Measurements from ENCODE around the gene PRKCB.

The PRKCB gene

GRCh38 chr16:23835390-23836077 lies at the start of gene PRKCB:
Gene PRKCB, plus strand, starts transcription at chr16:23835983.
- peak within 1 kb of the TSS; percentile 97 for H3K4me3 Mint-ChIP-seq
- H3K4me1 Mint-ChIP-seq (ENCODE audit: low read depth), result peaks cover 59% of the 10 kb centered on the region
- DNase-seq, result peak; percentile 97
- peaks cover under 1% of the 10 kb centered on the region for H3K9me3 Mint-ChIP-seq
- peak within 1 kb of the TSS; percentile 92 for H3K27ac Mint-ChIP-seq
- no peaks in the 10 kb centered on the region for H3K27me3 Mint-ChIP-seq
- H3K36me3 Mint-ChIP-seq (ENCODE audit: low read depth), result peaks cover 37% of the 10 kb centered on the region

GRCh38 chr16:23786964-23787561 lies 48.7 kb upstream of the PRKCB start:
- H3K36me3 Mint-ChIP-seq (ENCODE audit: low read depth), result no peaks in the 10 kb centered on the region
- no peak for DNase-seq
- no peaks in the 10 kb centered on the region for H3K4me1 Mint-ChIP-seq (ENCODE audit: low read depth)
- H3K27me3 Mint-ChIP-seq, result peaks cover 23% of the 10 kb centered on the region
- H3K27ac Mint-ChIP-seq, result no peak overlapping the region
- no peaks in the 10 kb centered on the region for H3K9me3 Mint-ChIP-seq
- H3K4me3 Mint-ChIP-seq, result no peak overlapping the region

GRCh38 chr16:23788685-23789084 lies 47.1 kb upstream of the PRKCB start:
- DNase-seq, result no peak
- no peak overlapping the region for H3K4me3 Mint-ChIP-seq
- H3K4me1 Mint-ChIP-seq (ENCODE audit: low read depth), result no peaks in the 10 kb centered on the region
- H3K27ac Mint-ChIP-seq, result no peak overlapping the region
- H3K27me3 Mint-ChIP-seq, result peaks cover 13% of the 10 kb centered on the region
- no peaks in the 10 kb centered on the region for H3K36me3 Mint-ChIP-seq (ENCODE audit: low read depth)
- no peaks in the 10 kb centered on the region for H3K9me3 Mint-ChIP-seq

GRCh38 chr16:23795378-23795777 lies 40.4 kb upstream of the PRKCB start:
- no peak overlapping the region for H3K4me3 Mint-ChIP-seq
- no peaks in the 10 kb centered on the region for H3K36me3 Mint-ChIP-seq (ENCODE audit: low read depth)
- no peaks in the 10 kb centered on the region for H3K27me3 Mint-ChIP-seq
- no peak for DNase-seq
- H3K4me1 Mint-ChIP-seq (ENCODE audit: low read depth), result no peaks in the 10 kb centered on the region
- H3K27ac Mint-ChIP-seq, result no peak overlapping the region
- no peaks in the 10 kb centered on the region for H3K9me3 Mint-ChIP-seq

- H3K27ac Mint-ChIP-seq, result no peak overlapping the region
- H3K27me3 Mint-ChIP-seq, result no peaks in the 10 kb centered on the region
- H3K9me3 Mint-ChIP-seq, result no peaks in the 10 kb centered on the region
- H3K4me3 Mint-ChIP-seq, result no peak overlapping the region
- H3K36me3 Mint-ChIP-seq (ENCODE audit: low read depth), result no peaks in the 10 kb centered on the region
- H3K4me1 Mint-ChIP-seq (ENCODE audit: low read depth), result no peaks in the 10 kb centered on the region
- DNase-seq, result no peak
These were observed 38.8 kb upstream of the PRKCB start for GRCh38 chr16:23796941-23797340.

GRCh38 chr16:23801378-23801777 lies 34.4 kb upstream of the PRKCB start:
- Mint-ChIP-seq H3K4me1 (ENCODE audit: low read depth) (peaks cover 12% of the 10 kb centered on the region), H3K27me3 (no peaks in the 10 kb centered on the region), H3K9me3 (no peaks in the 10 kb centered on the region), H3K27ac (no peak overlapping the region), H3K4me3 (no peak overlapping the region), H3K36me3 (ENCODE audit: low read depth) (no peaks in the 10 kb centered on the region)
- DNase-seq, result peak; percentile 83

GRCh38 chr16:23802776-23803175 lies 33.0 kb upstream of the PRKCB start:
- Mint-ChIP-seq H3K4me3 (no peak overlapping the region), H3K27me3 (no peaks in the 10 kb centered on the region), H3K9me3 (no peaks in the 10 kb centered on the region), H3K4me1 (ENCODE audit: low read depth) (peaks cover 12% of the 10 kb centered on the region), H3K36me3 (ENCODE audit: low read depth) (no peaks in the 10 kb centered on the region), H3K27ac (no peak overlapping the region)
- no peak for DNase-seq

- no peaks in the 10 kb centered on the region for H3K36me3 Mint-ChIP-seq (ENCODE audit: low read depth)
- H3K4me3 Mint-ChIP-seq, result peak overlapping the region; percentile 11
- H3K27me3 Mint-ChIP-seq, result no peaks in the 10 kb centered on the region
- H3K4me1 Mint-ChIP-seq (ENCODE audit: low read depth), result peaks cover 12% of the 10 kb centered on the region
- H3K9me3 Mint-ChIP-seq, result no peaks in the 10 kb centered on the region
- H3K27ac Mint-ChIP-seq, result peak overlapping the region; percentile 63
- DNase-seq, result peak; percentile 77
These were observed 32.1 kb upstream of the PRKCB start for GRCh38 chr16:23803591-23804123.

GRCh38 chr16:23807028-23807427 lies 28.8 kb upstream of the PRKCB start:
- H3K27ac Mint-ChIP-seq, result no peak overlapping the region

GRCh38 chr16:23821467-23821866 lies 14.3 kb upstream of the PRKCB start:
- Mint-ChIP-seq H3K4me1 (ENCODE audit: low read depth) (peaks cover 22% of the 10 kb centered on the region), H3K36me3 (ENCODE audit: low read depth) (no peaks in the 10 kb centered on the region), H3K27ac (no peak overlapping the region)

More at GRCh38 chr16:23807028-23807427, 28.8 kb upstream of the PRKCB start:
- no peaks in the 10 kb centered on the region for H3K27me3 Mint-ChIP-seq
- no peaks in the 10 kb centered on the region for H3K9me3 Mint-ChIP-seq
- H3K4me1 Mint-ChIP-seq (ENCODE audit: low read depth), result peaks cover 12% of the 10 kb centered on the region
- H3K4me3 Mint-ChIP-seq, result no peak overlapping the region
- no peak for DNase-seq
- H3K36me3 Mint-ChIP-seq (ENCODE audit: low read depth), result no peaks in the 10 kb centered on the region

GRCh38 chr16:23821875-23822688 lies 13.7 kb upstream of the PRKCB start:
- Mint-ChIP-seq H3K27me3 (no peaks in the 10 kb centered on the region), H3K4me1 (ENCODE audit: low read depth) (peaks cover 28% of the 10 kb centered on the region), H3K36me3 (ENCODE audit: low read depth) (no peaks in the 10 kb centered on the region), H3K4me3 (no peak overlapping the region), H3K27ac (no peak overlapping the region), H3K9me3 (no peaks in the 10 kb centered on the region)
- DNase-seq, result no peak

More at GRCh38 chr16:23821467-23821866, 14.3 kb upstream of the PRKCB start:
- Mint-ChIP-seq H3K9me3 (no peaks in the 10 kb centered on the region), H3K4me3 (no peak overlapping the region), H3K27me3 (peaks cover 2% of the 10 kb centered on the region)
- no peak for DNase-seq

- no peaks in the 10 kb centered on the region for H3K36me3 Mint-ChIP-seq (ENCODE audit: low read depth)
- no peak overlapping the region for H3K27ac Mint-ChIP-seq
- H3K27me3 Mint-ChIP-seq, result no peaks in the 10 kb centered on the region
- H3K4me1 Mint-ChIP-seq (ENCODE audit: low read depth), result peaks cover 39% of the 10 kb centered on the region
- no peak overlapping the region for H3K4me3 Mint-ChIP-seq
- DNase-seq, result no peak
- peaks cover 3% of the 10 kb centered on the region for H3K9me3 Mint-ChIP-seq
These were observed 12.1 kb upstream of the PRKCB start for GRCh38 chr16:23823475-23824384.

GRCh38 chr16:23824909-23825308 lies 10.9 kb upstream of the PRKCB start:
- H3K4me3 Mint-ChIP-seq, result no peak overlapping the region
- no peak overlapping the region for H3K27ac Mint-ChIP-seq
- H3K36me3 Mint-ChIP-seq (ENCODE audit: low read depth), result no peaks in the 10 kb centered on the region

GRCh38 chr16:23826528-23827045 lies 9.2 kb upstream of the PRKCB start:
- Mint-ChIP-seq H3K27ac (peak overlapping the region; percentile 93), H3K4me1 (ENCODE audit: low read depth) (peaks cover 43% of the 10 kb centered on the region), H3K27me3 (no peaks in the 10 kb centered on the region), H3K9me3 (peaks cover 14% of the 10 kb centered on the region), H3K36me3 (ENCODE audit: low read depth) (peaks cover 2% of the 10 kb centered on the region), H3K4me3 (peak overlapping the region; percentile 44)
- no peak for DNase-seq

More at GRCh38 chr16:23824909-23825308, 10.9 kb upstream of the PRKCB start:
- Mint-ChIP-seq H3K4me1 (ENCODE audit: low read depth) (peaks cover 39% of the 10 kb centered on the region), H3K9me3 (peaks cover 7% of the 10 kb centered on the region), H3K27me3 (no peaks in the 10 kb centered on the region)
- no peak for DNase-seq
